Peyer's patch (tissue), 4 donors: ENCODE results near the gene PAK6. TPM values are rescaled to one million over a fixed set of nuclear protein-coding genes. Genes with fewer than 3 reads are reported as not detected.

Experiments
- DNase-seq, 3 donors: peaks; one replicate each; pipeline ENCODE4 v3.0.0-alpha.2; 2017 to 2019
- H3K27ac ChIP-seq, 4 donors: fragments of 200-600 bp; sonication (generic); one replicate each; pipeline ENCODE4 v1.5.1; 2016 to 2019
- H3K27me3 ChIP-seq, 2 donors: fragments of 200-600 bp; sonication (generic); one replicate each; pipeline ENCODE4 v1.5.1; 2019
- H3K36me3 ChIP-seq, 3 donors: fragments of 200-600 bp; sonication (generic); one replicate each; pipeline ENCODE4 v1.5.1; 2016 to 2019
- H3K4me1 ChIP-seq, 4 donors: fragments of 200-600 bp; sonication (generic); one replicate each; pipeline ENCODE4 v1.5.1; 2016 to 2019
- H3K4me3 ChIP-seq, 4 donors: fragments of 200-600 bp; sonication (generic); 1 replicate in 3 of 4; 2 replicates in 1 of 4; pipeline ENCODE4 v1.5.1; 2016 to 2019; ENCODE audit warnings: mild to moderate bottlenecking in 1 of 4
- H3K9me3 ChIP-seq, 4 donors: fragments of 200-600 bp; sonication (generic); one replicate each; pipeline ENCODE4 v1.5.1; 2016 to 2019; ENCODE audit warnings: mild to moderate bottlenecking in 1 of 4
- POLR2A ChIP-seq, 2 donors: fragments of 450-650 bp; IDR thresholded peaks; one replicate each; pipeline ENCODE4 v1.5.1; 2017; ENCODE audit warnings: antibody characterized with exemption in 2 of 2, mild to moderate bottlenecking in 2 of 2, moderate library complexity in 2 of 2
- total RNA-seq, 4 donors: library from RNA; depleted of rRNA; stranded (reverse); fragments of >200 nt; gene quantifications; one replicate each; pipeline ENCODE4 v1.1.0, GENCODE V29; 2016
- TF ChIP-seq, protein P1 (sequence below), 6 experiments: fragments of 450-650 bp in 4 of 6; fragments of 200-600 bp in 2 of 6; sonication (generic) in 1 of 6; IDR thresholded peaks; one replicate each; pipeline ENCODE4 v1.5.1; 2017 to 2019; ENCODE audit warnings: antibody characterized with exemption in 6 of 6, mild to moderate bottlenecking in 3 of 6, moderate library complexity in 1 of 6

The PAK6 gene
- total RNA-seq, 4 donors from 2014 or later, result 3.3 to 4.7 TPM; not detected in 2

- H3K4me1 ChIP-seq, result peaks cover 0 to 34% (median 15%) of the 10 kb centered on the region in 4 donors
- H3K4me3 ChIP-seq, result peak overlapping the region; percentile 37 to 72 (median 54)
- peak overlapping the region in 1 of 4 donors; percentile 46 for H3K27ac ChIP-seq
- no peaks in the 10 kb centered on the region for H3K36me3 ChIP-seq
- peaks cover 0 to 41% of the 10 kb centered on the region in 2 donors for H3K27me3 ChIP-seq
- TF ChIP-seq POLR2A (IDR thresholded peaks at IDR 0.05), result no peak
- TF ChIP-seq, protein P1, sequence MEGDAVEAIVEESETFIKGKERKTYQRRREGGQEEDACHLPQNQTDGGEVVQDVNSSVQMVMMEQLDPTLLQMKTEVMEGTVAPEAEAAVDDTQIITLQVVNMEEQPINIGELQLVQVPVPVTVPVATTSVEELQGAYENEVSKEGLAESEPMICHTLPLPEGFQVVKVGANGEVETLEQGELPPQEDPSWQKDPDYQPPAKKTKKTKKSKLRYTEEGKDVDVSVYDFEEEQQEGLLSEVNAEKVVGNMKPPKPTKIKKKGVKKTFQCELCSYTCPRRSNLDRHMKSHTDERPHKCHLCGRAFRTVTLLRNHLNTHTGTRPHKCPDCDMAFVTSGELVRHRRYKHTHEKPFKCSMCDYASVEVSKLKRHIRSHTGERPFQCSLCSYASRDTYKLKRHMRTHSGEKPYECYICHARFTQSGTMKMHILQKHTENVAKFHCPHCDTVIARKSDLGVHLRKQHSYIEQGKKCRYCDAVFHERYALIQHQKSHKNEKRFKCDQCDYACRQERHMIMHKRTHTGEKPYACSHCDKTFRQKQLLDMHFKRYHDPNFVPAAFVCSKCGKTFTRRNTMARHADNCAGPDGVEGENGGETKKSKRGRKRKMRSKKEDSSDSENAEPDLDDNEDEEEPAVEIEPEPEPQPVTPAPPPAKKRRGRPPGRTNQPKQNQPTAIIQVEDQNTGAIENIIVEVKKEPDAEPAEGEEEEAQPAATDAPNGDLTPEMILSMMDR (IDR thresholded peaks at IDR 0.05), result peak in 4 of 6 experiments; percentile 35 to 57 (median 42)
- H3K9me3 ChIP-seq, result no peaks in the 10 kb centered on the region
- peak; percentile 53 to 78 (median 78) for DNase-seq
Observed at GRCh38 chr15:40282147-40282868, 43.4 kb downstream of the PAK6 start.

GRCh38 chr15:40282869-40283614 is 44.2 kb downstream of the PAK6 start, which contains the start of gene ANKRD63:
Gene ANKRD63 (minus strand): TSS chr15:40283064. CDS start chr15:40282586, 478 bp downstream.
- H3K4me3 ChIP-seq, result peak within 1 kb of the TSS; percentile 37 to 72 (median 54)
- H3K9me3 ChIP-seq, result no peaks in the 10 kb centered on the region
- H3K27ac ChIP-seq, result peak within 1 kb of the TSS in 1 of 4 donors; percentile 46
- H3K36me3 ChIP-seq, result no peaks in the 10 kb centered on the region
- DNase-seq, result peak in 1 of 3 donors; percentile 36
- TF ChIP-seq, protein P1 (IDR thresholded peaks at IDR 0.05), result no peak
- TF ChIP-seq POLR2A (IDR thresholded peaks at IDR 0.05), result no peak
- H3K27me3 ChIP-seq, result peaks cover 0 to 41% of the 10 kb centered on the region in 2 donors
- peaks cover 0 to 34% (median 15%) of the 10 kb centered on the region in 4 donors for H3K4me1 ChIP-seq

DNA sequence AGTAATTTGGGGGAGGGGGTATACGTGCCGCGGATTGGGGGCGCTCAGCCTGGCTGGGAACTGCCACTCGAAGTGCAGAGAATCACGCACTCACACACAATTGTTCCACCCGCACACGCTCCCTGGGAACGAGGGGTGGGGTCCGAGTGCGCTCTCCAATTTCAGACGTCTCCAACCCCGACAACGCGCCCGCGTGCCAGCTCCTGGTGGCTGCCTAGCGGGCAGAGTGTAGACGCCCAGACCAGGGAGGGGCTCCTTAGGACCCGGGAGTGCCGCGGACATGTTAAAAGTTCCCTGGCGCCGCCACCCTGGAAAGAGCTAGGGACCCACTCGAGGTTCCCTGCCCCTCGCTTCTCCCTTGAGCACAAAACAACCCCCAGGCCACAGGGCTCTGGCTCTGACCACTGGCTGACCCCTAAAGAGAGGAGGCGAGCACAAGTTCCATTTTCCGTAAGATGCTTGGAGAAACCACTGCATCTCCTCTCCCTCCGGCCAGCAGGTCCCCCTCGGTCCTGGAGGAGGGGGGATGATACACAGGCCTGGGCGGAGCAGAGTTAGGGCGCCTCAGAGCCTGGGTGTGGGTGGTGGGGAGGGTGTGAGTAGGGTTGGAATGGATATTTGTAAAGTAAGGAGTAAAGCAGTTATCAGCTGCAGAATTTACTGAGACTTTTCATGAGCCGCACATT is 44.9 kb downstream of the PAK6 start:
- H3K36me3 ChIP-seq, result no peaks in the 10 kb centered on the region
- H3K4me3 ChIP-seq, result no peak overlapping the region
- H3K27ac ChIP-seq, result no peak overlapping the region
- H3K4me1 ChIP-seq, result peaks cover 0 to 34% (median 15%) of the 10 kb centered on the region in 4 donors
- peaks cover 0 to 41% of the 10 kb centered on the region in 2 donors for H3K27me3 ChIP-seq
- TF ChIP-seq, protein P1 (IDR thresholded peaks at IDR 0.05), result no peak
- TF ChIP-seq POLR2A (IDR thresholded peaks at IDR 0.05), result no peak
- no peak for DNase-seq
- H3K9me3 ChIP-seq, result no peaks in the 10 kb centered on the region

DNA sequence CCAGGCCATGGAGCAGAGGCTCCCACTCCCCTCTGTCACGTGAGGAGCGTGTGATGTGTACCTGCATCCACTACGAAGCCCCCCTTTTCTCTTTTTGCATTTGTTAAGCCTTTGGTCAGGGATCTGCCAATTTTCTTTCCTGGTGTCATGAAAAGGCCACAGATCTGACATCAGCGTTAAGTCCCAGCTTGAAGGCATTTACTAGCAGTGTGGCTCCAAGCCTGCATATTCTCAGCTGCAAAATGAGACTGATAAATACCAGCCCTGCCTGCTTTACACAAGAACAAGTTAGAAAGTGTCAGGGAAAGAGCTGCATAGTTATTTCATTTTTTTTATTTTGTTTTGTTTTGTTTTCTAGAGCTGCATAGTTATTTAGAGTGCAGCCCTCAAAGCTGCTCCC is 46.3 kb downstream of the PAK6 start:
- H3K9me3 ChIP-seq, result no peaks in the 10 kb centered on the region
- no peak overlapping the region for H3K27ac ChIP-seq
- no peak for DNase-seq
- no peaks in the 10 kb centered on the region for H3K36me3 ChIP-seq
- peaks cover 0 to 34% of the 10 kb centered on the region in 2 donors for H3K27me3 ChIP-seq
- peaks cover 0 to 25% (median 12%) of the 10 kb centered on the region in 4 donors for H3K4me1 ChIP-seq
- TF ChIP-seq, protein P1 (IDR thresholded peaks at IDR 0.05), result no peak
- TF ChIP-seq POLR2A (IDR thresholded peaks at IDR 0.05), result no peak
- no peak overlapping the region for H3K4me3 ChIP-seq

- peaks cover 0 to 26% (median 11%) of the 10 kb centered on the region in 4 donors for H3K4me1 ChIP-seq
- no peak for DNase-seq
- H3K27me3 ChIP-seq, result peaks cover 0 to 30% of the 10 kb centered on the region in 2 donors
- H3K4me3 ChIP-seq, result no peak overlapping the region
- H3K36me3 ChIP-seq, result no peaks in the 10 kb centered on the region
- no peaks in the 10 kb centered on the region for H3K9me3 ChIP-seq
- TF ChIP-seq, protein P1 (IDR thresholded peaks at IDR 0.05), result no peak
- TF ChIP-seq POLR2A (IDR thresholded peaks at IDR 0.05), result no peak
- no peak overlapping the region for H3K27ac ChIP-seq
Observed at GRCh38 chr15:40285554-40286011, 46.7 kb downstream of the PAK6 start.
